Spleen (tissue), 7 donors: Measurements from ENCODE around the gene OTOA.

ENCODE experiments used
- CTCF ChIP-seq, 11 experiments: fragments of 200-600 bp in 7 of 11; fragments of 450-650 bp in 4 of 11; sonication (generic) in 4 of 11; IDR thresholded peaks in 8 of 11; conservative IDR thresholded peaks in 3 of 11; 1 replicate in 7 of 11; 2 replicates in 4 of 11; pipeline versions ENCODE4 v1.4.0 to v1.8.0; 2016 to 2021; ENCODE audit warnings: antibody characterized with exemption in 11 of 11, inconsistent platforms in 4 of 11, mild to moderate bottlenecking in 1 of 11
- POLR2A ChIP-seq, 3 donors: fragments of 450-650 bp; IDR thresholded peaks; one replicate each; pipeline ENCODE4 v1.5.1; 2017; ENCODE audit warnings: antibody characterized with exemption in 3 of 3, mild to moderate bottlenecking in 1 of 3
- POLR2AphosphoS5 ChIP-seq, 3 donors: sonication (generic); formaldehyde crosslinking; IDR thresholded peaks; one replicate each; pipeline ENCODE4 v1.5.1; 2017; ENCODE audit warnings: antibody characterized with exemption in 3 of 3
- donor health status: DM: no; HTN: no; CAD: no; lungs with moderate emphysema.
- donor health status: DM: no; HTN: no; CAD: no.
- donor health status: DM: no; HTN: no; CAD: no.

DNA sequence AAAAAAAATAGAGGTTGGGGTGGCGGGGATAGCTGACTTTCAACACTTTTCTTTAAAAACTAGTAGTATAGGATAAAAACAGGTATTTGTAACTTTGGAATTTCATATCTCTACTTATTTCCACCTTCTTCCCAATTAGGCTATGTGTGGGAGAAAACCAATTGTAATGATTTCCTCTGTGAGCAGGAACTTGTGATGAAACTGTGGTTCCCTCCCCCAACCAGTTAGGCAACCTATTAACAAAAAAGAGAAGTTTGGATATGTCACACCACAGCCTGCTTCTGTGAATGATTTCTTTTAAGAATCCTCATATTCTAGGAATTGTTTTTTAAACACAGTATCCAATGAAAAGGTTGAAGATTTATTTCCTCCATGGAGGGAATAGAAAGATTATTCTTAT is 13.2 kb upstream of the OTOA start:
- TF ChIP-seq CTCF (IDR thresholded peaks at IDR 0.05 in 8 of 11, conservative IDR thresholded peaks at IDR 0.05 in 3 of 11) (no peak), POLR2A (IDR thresholded peaks at IDR 0.05) (no peak), POLR2AphosphoS5 (IDR thresholded peaks at IDR 0.05) (no peak)
